Kidney epithelial cell (primary cell): ENCODE data around the gene FRAT2. TPM values are rescaled to one million over a fixed set of nuclear protein-coding genes. Genes with fewer than 3 reads are reported as not detected.

Experiments used
- DNase-seq: peaks from one replicate; pipeline ENCODE4 v3.0.0-alpha.2; 2010; ENCODE audit warnings: low read depth
- H3K27me3 ChIP-seq: 2 replicates; pipeline ENCODE4 v1.6.0; 2011; ENCODE audit warnings: low read length; ENCODE audit not compliant: control insufficient read depth, insufficient read depth
- H3K36me3 ChIP-seq: 2 replicates; pipeline ENCODE4 v1.5.1; 2011; ENCODE audit warnings: low read length; ENCODE audit not compliant: control insufficient read depth, insufficient read depth
- H3K4me3 ChIP-seq: 2 replicates; pipeline ENCODE4 v1.5.1; 2011; ENCODE audit warnings: low read depth, mild to moderate bottlenecking, control low read depth, low read length
- total RNA-seq: library from RNA; depleted of rRNA; stranded (reverse); fragments of >200 nt; gene quantifications from 2 replicates; pipeline ENCODE4 v1.2.3, GENCODE V29; 2015
- TF ChIP-seq, protein P1 (sequence below): IDR thresholded peaks from 2 replicates; pipeline ENCODE4 v1.5.1; 2011; ENCODE audit warnings: mild to moderate bottlenecking, moderate library complexity, low read length, control low read depth, inconsistent platforms; ENCODE audit not compliant: insufficient read depth, poor library complexity, severe bottlenecking

The FRAT2 gene
- total RNA-seq, 1 donor from 2014 or later, result 10.7 TPM

DNA sequence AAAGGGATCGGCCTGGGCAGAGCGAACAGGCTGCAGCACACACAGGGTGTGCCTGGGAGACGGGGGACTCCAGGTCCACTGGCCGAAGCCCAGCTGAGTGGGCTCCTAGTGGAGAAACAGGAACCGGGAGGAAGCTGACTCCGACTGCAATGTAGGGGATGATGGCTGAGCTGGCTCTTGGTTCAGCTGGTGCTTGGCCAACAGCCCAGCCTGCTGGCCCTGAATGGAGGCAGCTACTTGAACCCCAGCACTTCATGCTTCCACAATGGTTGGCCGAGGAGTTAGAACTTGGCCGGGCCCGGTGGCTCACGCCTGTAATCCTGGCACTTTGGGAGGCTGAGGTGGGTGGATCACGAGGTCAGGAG lies 27.0 kb upstream of the FRAT2 start:
- Histone ChIP-seq H3K4me3 (no peak overlapping the region), H3K36me3 (peaks cover 1% of the 10 kb centered on the region), H3K27me3 (no peaks in the 10 kb centered on the region)
- TF ChIP-seq, protein P1, sequence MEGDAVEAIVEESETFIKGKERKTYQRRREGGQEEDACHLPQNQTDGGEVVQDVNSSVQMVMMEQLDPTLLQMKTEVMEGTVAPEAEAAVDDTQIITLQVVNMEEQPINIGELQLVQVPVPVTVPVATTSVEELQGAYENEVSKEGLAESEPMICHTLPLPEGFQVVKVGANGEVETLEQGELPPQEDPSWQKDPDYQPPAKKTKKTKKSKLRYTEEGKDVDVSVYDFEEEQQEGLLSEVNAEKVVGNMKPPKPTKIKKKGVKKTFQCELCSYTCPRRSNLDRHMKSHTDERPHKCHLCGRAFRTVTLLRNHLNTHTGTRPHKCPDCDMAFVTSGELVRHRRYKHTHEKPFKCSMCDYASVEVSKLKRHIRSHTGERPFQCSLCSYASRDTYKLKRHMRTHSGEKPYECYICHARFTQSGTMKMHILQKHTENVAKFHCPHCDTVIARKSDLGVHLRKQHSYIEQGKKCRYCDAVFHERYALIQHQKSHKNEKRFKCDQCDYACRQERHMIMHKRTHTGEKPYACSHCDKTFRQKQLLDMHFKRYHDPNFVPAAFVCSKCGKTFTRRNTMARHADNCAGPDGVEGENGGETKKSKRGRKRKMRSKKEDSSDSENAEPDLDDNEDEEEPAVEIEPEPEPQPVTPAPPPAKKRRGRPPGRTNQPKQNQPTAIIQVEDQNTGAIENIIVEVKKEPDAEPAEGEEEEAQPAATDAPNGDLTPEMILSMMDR, result no peak
- DNase-seq, result no peak

GRCh38 chr10:97360705-97361536 lies 26.4 kb upstream of the FRAT2 start:
- TF ChIP-seq, protein P1, result no peak
- H3K4me3 ChIP-seq, result no peak overlapping the region
- H3K36me3 ChIP-seq, result no peaks in the 10 kb centered on the region
- DNase-seq, result no peak
- H3K27me3 ChIP-seq, result no peaks in the 10 kb centered on the region

GRCh38 chr10:97358781-97359180 lies 24.3 kb upstream of the FRAT2 start:
- Histone ChIP-seq H3K36me3 (no peaks in the 10 kb centered on the region), H3K27me3 (no peaks in the 10 kb centered on the region), H3K4me3 (no peak overlapping the region)
- DNase-seq, result no peak
- TF ChIP-seq, protein P1, result no peak

DNA sequence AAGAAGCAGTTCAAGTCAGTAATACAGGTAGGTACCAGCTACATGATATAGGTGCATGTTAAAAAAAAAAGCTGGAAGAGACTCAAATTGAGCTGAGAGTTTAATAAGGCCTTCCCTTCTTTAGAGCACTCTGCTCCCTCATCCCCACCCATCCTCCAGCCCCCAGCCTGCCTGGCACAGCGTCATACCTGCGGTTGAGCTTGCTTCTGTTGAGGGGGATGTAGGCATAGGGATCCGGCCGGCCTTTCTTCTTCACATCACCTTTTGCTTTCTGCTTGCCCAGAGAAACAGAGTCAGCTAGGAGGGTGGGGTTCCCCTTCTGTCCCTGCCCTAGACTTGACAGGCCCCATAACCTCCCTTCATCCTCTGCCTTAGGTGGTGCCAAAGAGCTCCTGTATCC lies 23.8 kb upstream of the FRAT2 start:
- TF ChIP-seq, protein P1, result no peak
- Histone ChIP-seq H3K4me3 (no peak overlapping the region), H3K36me3 (no peaks in the 10 kb centered on the region), H3K27me3 (no peaks in the 10 kb centered on the region)
- no peak for DNase-seq

DNA sequence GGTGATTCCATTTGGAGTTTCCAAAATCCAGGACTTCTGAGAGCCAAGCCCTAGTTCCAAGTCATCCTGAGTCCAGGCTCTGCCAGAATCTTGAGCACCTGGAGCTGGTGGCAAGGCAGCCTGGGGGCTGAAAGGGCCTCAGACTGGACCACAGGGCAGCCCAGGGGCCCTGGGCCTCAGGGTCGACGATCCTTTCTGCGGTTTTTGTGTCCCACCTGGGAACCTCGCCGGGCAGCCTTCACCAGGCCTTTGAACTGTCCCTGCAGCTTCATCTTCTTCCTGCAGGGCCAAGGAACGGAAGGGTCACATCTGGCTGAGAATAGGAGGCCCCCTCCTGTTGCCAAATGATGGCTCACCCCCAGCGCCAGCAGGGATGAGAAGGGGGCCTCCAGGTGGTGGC lies 22.4 kb upstream of the FRAT2 start:
- TF ChIP-seq, protein P1, result no peak
- Histone ChIP-seq H3K36me3 (no peaks in the 10 kb centered on the region), H3K4me3 (no peak overlapping the region), H3K27me3 (no peaks in the 10 kb centered on the region)
- DNase-seq, result no peak

DNA sequence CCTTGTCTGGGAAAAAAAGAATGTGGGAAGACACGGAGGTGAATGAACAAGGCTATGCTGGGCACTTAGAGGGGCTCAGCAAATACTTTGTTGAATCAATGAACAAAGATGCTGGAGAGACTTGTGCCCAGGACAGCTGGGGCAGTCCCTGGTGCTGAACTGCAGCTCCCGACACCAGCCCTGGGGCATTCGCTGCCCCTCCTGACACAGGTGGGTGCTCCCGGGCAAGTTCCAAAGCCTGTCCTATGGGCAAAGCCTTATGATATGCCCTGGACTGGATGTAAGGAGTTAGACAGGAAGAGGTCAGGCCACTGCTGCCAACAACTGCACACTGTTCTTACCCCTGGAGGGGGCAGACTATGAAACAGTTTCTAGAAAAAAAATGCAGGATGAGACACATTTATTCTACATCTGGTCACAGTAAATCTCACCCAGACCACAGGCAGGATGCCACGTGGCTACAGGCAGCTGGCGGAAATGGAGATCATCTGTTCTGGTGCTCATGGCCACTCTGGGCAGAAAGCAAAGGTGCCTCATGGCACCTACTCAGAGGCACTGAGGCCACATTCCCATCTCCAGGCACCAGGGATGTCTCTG lies 21.9 kb upstream of the FRAT2 start:
- H3K36me3 ChIP-seq, result no peaks in the 10 kb centered on the region

More for the DNA sequence above, 21.9 kb upstream of the FRAT2 start:
- Histone ChIP-seq H3K27me3 (no peaks in the 10 kb centered on the region), H3K4me3 (no peak overlapping the region)
- TF ChIP-seq, protein P1, result no peak
- no peak for DNase-seq
